Measurements from ENCODE around the gene FPR1. TPM values are rescaled to one million over a fixed set of nuclear protein-coding genes. Genes with fewer than 3 reads are reported as not detected.
"Not testable (repeated sequence)": the region's sequence is repeated elsewhere in the genome, so short reads cannot be mapped to it uniquely, and the experiment has no call there.

Gene FPR1
- total RNA-seq, 1 experiment from 2014 or later = 6.2 TPM

DNA sequence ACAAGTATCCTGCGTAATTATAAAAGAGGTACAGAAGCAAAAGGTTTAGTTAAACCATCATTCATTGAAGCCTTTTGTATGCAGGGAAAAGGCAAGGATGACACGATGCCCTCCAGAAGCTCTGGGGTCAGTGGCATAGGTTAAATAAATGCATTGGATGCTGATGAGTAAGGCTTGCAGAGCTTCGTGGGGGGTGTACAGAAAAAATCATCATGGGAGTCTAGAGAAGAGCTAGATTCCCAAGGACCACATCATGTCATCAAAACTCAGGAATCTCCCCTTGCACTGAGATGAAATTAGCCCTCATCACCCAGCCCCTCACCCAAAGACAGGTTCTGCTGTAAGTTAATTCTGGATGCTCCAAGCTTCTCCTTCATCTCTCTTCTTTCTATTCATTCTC is 8.3 kb downstream of the FPR1 start:
- BruUV-seq (replicated peaks) = no TSS peak
- Mint-ChIP-seq H3K36me3 (ENCODE audit: insufficient read depth, unreplicated experiment) (peaks cover 46% of the 10 kb centered on the region), H3K9me3 (ENCODE audit: unreplicated experiment) (no peaks in the 10 kb centered on the region), H3K27me3 (ENCODE audit: insufficient read depth, unreplicated experiment) (no peaks in the 10 kb centered on the region), H3K4me3 (ENCODE audit: unreplicated experiment) (no peak overlapping the region), H3K4me1 (ENCODE audit: insufficient read depth, unreplicated experiment) (peaks cover 15% of the 10 kb centered on the region), H3K27ac (ENCODE audit: low read depth, unreplicated experiment) (no peak overlapping the region)
- CTCF ChIA-PET = interaction anchor here (0.7 to 1.2 kb wide), 5 partner anchors 19 to 40 kb away, joined by 3 to 4 read pairs (median 3); partner anchors contain the start of gene HAS1
- no peak for DNase-seq (ENCODE audit: unreplicated experiment)
- TF ChIP-seq, protein P1, sequence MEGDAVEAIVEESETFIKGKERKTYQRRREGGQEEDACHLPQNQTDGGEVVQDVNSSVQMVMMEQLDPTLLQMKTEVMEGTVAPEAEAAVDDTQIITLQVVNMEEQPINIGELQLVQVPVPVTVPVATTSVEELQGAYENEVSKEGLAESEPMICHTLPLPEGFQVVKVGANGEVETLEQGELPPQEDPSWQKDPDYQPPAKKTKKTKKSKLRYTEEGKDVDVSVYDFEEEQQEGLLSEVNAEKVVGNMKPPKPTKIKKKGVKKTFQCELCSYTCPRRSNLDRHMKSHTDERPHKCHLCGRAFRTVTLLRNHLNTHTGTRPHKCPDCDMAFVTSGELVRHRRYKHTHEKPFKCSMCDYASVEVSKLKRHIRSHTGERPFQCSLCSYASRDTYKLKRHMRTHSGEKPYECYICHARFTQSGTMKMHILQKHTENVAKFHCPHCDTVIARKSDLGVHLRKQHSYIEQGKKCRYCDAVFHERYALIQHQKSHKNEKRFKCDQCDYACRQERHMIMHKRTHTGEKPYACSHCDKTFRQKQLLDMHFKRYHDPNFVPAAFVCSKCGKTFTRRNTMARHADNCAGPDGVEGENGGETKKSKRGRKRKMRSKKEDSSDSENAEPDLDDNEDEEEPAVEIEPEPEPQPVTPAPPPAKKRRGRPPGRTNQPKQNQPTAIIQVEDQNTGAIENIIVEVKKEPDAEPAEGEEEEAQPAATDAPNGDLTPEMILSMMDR (IDR thresholded peaks at IDR 0.05; ENCODE audit: unreplicated experiment) = no peak
- intact Hi-C loops (cut with micrococcal nuclease) = no loop called here
- POLR2A ChIA-PET = interaction anchor here (1.2 to 1.3 kb wide), 2 partner anchors 16 to 18 kb away, joined by 3 to 4 read pairs; no protein-coding TSS in a partner anchor

DNA sequence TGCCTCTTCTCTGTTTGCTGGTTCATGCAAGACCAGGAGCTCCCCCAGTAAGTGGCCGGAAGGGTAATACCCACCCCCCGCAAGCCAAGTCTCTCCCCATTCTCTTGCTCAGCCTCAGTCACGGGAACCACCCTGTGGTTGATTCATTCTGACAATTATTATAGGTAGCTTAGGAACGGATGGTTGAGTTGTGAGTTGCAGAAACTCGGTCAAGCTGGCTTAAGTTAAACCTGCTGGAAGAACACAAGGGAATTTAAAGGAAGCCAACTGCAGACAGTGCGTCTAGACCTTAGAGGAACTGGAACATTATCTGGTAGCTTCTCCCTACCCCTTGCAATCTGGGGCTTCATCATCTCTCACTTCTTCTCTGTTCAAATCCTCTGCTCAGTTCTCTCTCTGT is 8.9 kb downstream of the FPR1 start:
- TF ChIP-seq, protein P1 (IDR thresholded peaks at IDR 0.05; ENCODE audit: unreplicated experiment) = no peak
- H3K27ac Mint-ChIP-seq (ENCODE audit: low read depth, unreplicated experiment) = no peak overlapping the region
- no TSS peak for BruUV-seq (replicated peaks)
- H3K36me3 Mint-ChIP-seq (ENCODE audit: insufficient read depth, unreplicated experiment) = peaks cover 40% of the 10 kb centered on the region
- peaks cover 15% of the 10 kb centered on the region for H3K4me1 Mint-ChIP-seq (ENCODE audit: insufficient read depth, unreplicated experiment)
- ChIA-PET CTCF (interaction anchor here (0.7 to 1.2 kb wide), 5 partner anchors 18 to 40 kb away, joined by 3 to 4 read pairs (median 3); partner anchors contain the start of gene HAS1), POLR2A (interaction anchor here (1.2 to 1.3 kb wide), 3 partner anchors 16 to 22 kb away, joined by 3 to 4 read pairs (median 3); no protein-coding TSS in a partner anchor)
- H3K27me3 Mint-ChIP-seq (ENCODE audit: insufficient read depth, unreplicated experiment) = no peaks in the 10 kb centered on the region
- intact Hi-C loops (cut with micrococcal nuclease) = no loop called here
- peak; percentile 49 for DNase-seq (ENCODE audit: unreplicated experiment)
- no peaks in the 10 kb centered on the region for H3K9me3 Mint-ChIP-seq (ENCODE audit: unreplicated experiment)
- H3K4me3 Mint-ChIP-seq (ENCODE audit: unreplicated experiment) = no peak overlapping the region

DNA sequence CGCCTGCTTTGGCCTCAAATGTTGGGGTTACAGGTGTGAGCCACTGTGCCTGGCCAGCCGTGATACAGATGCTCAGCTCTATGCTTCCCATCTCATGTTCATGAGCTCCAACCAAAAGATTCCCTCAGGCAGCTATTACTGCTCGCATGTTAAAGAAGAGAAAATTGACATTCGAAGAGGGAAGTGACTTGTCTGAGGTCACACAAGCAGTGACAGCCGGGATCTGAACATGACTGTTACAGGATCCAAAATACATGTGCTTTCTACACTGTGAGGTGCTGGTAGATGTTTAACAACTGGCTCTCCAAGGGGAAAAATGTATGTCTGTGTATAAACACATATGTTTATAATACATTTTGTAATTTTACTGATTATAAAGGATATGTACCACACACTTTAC is 11.3 kb downstream of the FPR1 start:
- no TSS peak for BruUV-seq (replicated peaks)
- no peaks in the 10 kb centered on the region for H3K9me3 Mint-ChIP-seq (ENCODE audit: unreplicated experiment)
- intact Hi-C loops (cut with micrococcal nuclease) = no loop called here

DNA sequence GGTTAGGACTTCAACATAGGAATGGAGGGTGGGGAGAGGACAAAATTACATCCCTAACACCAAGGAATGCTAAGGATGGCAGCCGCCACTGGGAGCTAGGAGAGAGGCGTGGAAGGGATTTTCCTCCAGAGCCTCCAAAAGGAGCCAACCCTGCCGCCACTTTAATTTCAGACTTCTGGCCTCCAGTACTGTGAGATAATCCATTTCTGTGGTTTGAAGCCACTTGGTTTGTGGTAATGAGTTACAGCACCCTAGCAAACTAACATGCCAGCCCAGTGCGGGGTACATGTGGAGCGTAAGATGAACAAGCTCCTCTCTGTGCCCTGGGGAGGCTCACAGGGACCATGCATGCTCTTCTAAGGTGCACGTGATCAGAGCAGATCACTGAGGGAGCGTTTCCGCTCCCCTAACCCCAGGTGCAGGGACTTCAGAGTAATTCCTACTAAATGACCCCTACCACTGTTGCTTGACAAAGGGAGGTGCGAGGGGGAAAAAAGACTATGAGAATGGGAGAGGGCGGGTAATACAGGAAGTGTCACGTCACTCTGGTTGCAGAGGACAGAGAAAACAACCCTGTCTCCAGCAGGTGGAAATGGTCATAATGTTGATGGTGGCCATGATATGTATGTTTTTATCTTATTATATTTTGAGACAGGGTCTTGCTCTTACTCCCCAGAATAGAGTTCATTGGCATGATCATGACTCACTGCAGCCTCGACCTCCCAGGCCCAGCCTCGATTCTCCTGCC is 12.0 kb downstream of the FPR1 start:
- Mint-ChIP-seq H3K27ac (ENCODE audit: low read depth, unreplicated experiment) (no peak overlapping the region), H3K4me3 (ENCODE audit: unreplicated experiment) (no peak overlapping the region), H3K36me3 (ENCODE audit: insufficient read depth, unreplicated experiment) (peaks cover 17% of the 10 kb centered on the region), H3K9me3 (ENCODE audit: unreplicated experiment) (no peaks in the 10 kb centered on the region), H3K4me1 (ENCODE audit: insufficient read depth, unreplicated experiment) (peaks cover 36% of the 10 kb centered on the region), H3K27me3 (ENCODE audit: insufficient read depth, unreplicated experiment) (no peaks in the 10 kb centered on the region)
- intact Hi-C loops (cut with micrococcal nuclease) = no loop called here
- no TSS peak for BruUV-seq (replicated peaks)
- no peak for DNase-seq (ENCODE audit: unreplicated experiment)
- ChIA-PET POLR2A (no interaction called here), CTCF (interaction anchor here (0.6 kb wide), 1 partner anchor 36 kb away, joined by 3 read pairs; no protein-coding TSS in a partner anchor)
- TF ChIP-seq, protein P1 (IDR thresholded peaks at IDR 0.05; ENCODE audit: unreplicated experiment) = no peak

More for the DNA sequence above, 11.3 kb downstream of the FPR1 start:
- H3K27me3 Mint-ChIP-seq (ENCODE audit: insufficient read depth, unreplicated experiment) = no peaks in the 10 kb centered on the region
- POLR2A ChIA-PET = no interaction called here
- TF ChIP-seq, protein P1 (IDR thresholded peaks at IDR 0.05; ENCODE audit: unreplicated experiment) = no peak
- H3K27ac Mint-ChIP-seq (ENCODE audit: low read depth, unreplicated experiment) = no peak overlapping the region
- H3K36me3 Mint-ChIP-seq (ENCODE audit: insufficient read depth, unreplicated experiment) = peaks cover 20% of the 10 kb centered on the region
- DNase-seq (ENCODE audit: unreplicated experiment) = no peak
- no peak overlapping the region for H3K4me3 Mint-ChIP-seq (ENCODE audit: unreplicated experiment)
- peaks cover 33% of the 10 kb centered on the region for H3K4me1 Mint-ChIP-seq (ENCODE audit: insufficient read depth, unreplicated experiment)
- CTCF ChIA-PET = interaction anchor here (0.6 kb wide), 1 partner anchor 37 kb away, joined by 3 read pairs; no protein-coding TSS in a partner anchor

DNA sequence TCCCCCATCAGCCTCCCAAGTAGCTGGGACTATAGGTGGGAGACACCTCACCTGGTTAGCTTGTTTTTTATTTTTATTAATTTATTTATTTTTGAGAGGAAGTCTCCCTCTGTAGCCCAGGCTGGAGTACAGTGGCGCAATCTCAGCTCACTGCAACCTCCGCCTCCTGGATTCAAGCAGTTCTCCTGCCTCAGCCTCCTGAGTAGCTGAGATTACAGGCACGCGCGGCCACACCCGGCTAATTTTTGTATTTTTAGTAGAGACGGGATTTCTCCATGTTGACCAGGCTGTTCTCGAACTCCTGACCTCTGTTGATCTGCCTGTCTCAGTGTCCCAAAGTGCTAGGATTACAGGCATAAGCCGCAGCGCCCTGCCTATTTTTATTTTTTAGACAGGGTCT is 13.2 kb downstream of the FPR1 start:
- H3K4me3 Mint-ChIP-seq (ENCODE audit: unreplicated experiment); DNase-seq (ENCODE audit: unreplicated experiment); H3K27ac Mint-ChIP-seq (ENCODE audit: low read depth, unreplicated experiment); H3K9me3 Mint-ChIP-seq (ENCODE audit: unreplicated experiment); intact Hi-C loops (cut with micrococcal nuclease); BruUV-seq (replicated peaks); H3K27me3 Mint-ChIP-seq (ENCODE audit: insufficient read depth, unreplicated experiment): not testable (repeated sequence)
- Mint-ChIP-seq H3K4me1 (ENCODE audit: insufficient read depth, unreplicated experiment) (peaks cover 35% of the 10 kb centered on the region), H3K36me3 (ENCODE audit: insufficient read depth, unreplicated experiment) (peaks cover 16% of the 10 kb centered on the region)
- ChIA-PET POLR2A (interaction anchor here (0.6 to 1.5 kb wide), 3 partner anchors 12 to 27 kb away, joined by 3 to 5 read pairs (median 3); no protein-coding TSS in a partner anchor), CTCF (interaction anchor here (0.7 to 1.2 kb wide), 2 partner anchors 34 to 266 kb away, joined by 3 to 4 read pairs; no protein-coding TSS in a partner anchor)

Measured in MCF 10A (cell line).